GM23338 (cell line): Measurements from ENCODE around the gene PKDCC.
A peak's percentile ranks its signal among the peaks of the same experiment; 100 is the strongest.

Experiments
- CTCF ChIP-seq, 2 experiments: fragments of 200-600 bp in 1 of 2; sonication (generic) in 1 of 2; conservative IDR thresholded peaks; 2 replicates each; pipeline versions ENCODE4 v1.5.1 to v1.6.1; 2016 to 2017; ENCODE audit warnings: antibody characterized with exemption in 2 of 2, low read depth in 2 of 2, mild to moderate bottlenecking in 2 of 2, moderate library complexity in 1 of 2
- EZH2 ChIP-seq: fragments of 200-600 bp; sonication (generic); IDR thresholded peaks from one replicate; pipeline ENCODE4 v1.8.0; 2017; ENCODE audit warnings: antibody characterized with exemption, mild to moderate bottlenecking, low read depth; ENCODE audit not compliant: unreplicated experiment
- EZH2phosphoT487 ChIP-seq: fragments of 200-600 bp; sonication (generic); IDR thresholded peaks from one replicate; pipeline ENCODE4 v1.8.1; 2018; ENCODE audit warnings: antibody characterized with exemption; ENCODE audit not compliant: unreplicated experiment
- POLR2AphosphoS5 ChIP-seq: IDR thresholded peaks from 2 replicates; pipeline ENCODE4 v1.6.1; 2016; ENCODE audit warnings: antibody characterized with exemption, low read depth

- TF ChIP-seq CTCF (conservative IDR thresholded peaks at IDR 0.05; ENCODE audit: low read depth in 2 of 2) (peak in 1 of 2 experiments; percentile 21; a peak in 1 of 4 replicates), EZH2phosphoT487 (no peak), POLR2AphosphoS5 (no peak), EZH2 (no peak)
These were observed 24.7 kb downstream of the PKDCC start for GRCh38 chr2:42072349-42073118.
